ENCODE data around the gene PER2.

DNA sequence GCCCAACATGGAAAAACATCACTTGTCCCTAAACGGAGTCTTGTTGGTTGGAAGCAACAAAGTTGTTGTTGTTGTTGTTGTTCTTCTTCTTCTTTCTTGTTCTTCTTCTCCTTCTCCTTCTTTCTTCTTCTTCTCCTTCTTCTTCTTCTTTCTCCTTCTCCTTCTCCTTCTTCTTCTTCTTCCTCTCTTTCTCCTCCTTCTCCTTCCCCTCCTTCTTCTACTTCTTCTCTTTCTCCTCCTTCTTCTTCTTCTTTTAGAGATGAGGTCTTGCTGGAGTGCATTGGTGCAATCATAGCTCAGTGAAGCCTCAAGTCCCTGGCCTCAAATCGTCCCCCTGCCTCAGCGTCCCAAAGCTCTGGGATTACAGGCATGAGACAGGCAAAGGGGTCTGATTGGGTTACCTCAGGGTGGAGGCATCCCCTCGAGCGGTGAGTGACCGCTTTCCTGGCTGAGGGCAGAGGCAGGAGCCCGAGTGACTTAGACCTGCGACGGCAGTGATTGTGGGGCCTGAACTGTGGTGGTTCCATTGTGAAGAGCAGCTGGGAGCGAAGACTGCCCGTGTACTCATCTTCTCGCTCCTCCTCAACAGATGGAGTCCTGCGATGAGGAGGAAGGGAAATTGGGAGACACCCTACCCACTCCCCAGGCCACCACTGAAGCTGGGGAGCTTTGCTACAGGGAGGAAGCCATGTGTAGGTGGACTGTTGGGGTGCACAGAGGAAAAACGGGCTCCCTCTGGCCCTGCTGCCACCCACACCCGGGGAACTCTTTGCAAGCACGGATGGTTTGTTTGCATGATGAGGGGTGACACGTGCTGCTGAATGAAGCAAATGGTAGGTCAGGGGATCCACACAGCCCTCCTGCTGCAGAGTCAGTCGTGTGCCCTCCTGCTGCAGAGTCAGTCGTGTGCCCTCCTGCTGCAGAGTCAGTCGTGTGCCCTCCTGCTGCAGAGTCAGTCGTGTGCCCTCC, 7.0 kb upstream of the PER2 start:
- TF ChIP-seq CTCF (conservative IDR thresholded peaks at IDR 0.05; ENCODE audit: low read length): no peak
- no peak for TF ChIP-seq EZH2phosphoT487 (IDR thresholded peaks at IDR 0.05; ENCODE audit: borderline replicate concordance, low read depth, low read length)
